PC-9 (cell line): ENCODE measurements around the gene PPP1CB.

Experiments
- EZH2 ChIP-seq: fragments of 200-600 bp; sonication (generic); IDR thresholded peaks from 2 replicates; pipeline ENCODE4 v1.8.0; 2017; ENCODE audit warnings: antibody characterized with exemption, low read depth
- TF ChIP-seq, protein P1 (sequence below): fragments of 200-600 bp; sonication (generic); conservative IDR thresholded peaks from 2 replicates; pipeline ENCODE4 v1.6.1; 2017; ENCODE audit warnings: mixed run types, antibody characterized with exemption, mild to moderate bottlenecking, moderate library complexity

DNA sequence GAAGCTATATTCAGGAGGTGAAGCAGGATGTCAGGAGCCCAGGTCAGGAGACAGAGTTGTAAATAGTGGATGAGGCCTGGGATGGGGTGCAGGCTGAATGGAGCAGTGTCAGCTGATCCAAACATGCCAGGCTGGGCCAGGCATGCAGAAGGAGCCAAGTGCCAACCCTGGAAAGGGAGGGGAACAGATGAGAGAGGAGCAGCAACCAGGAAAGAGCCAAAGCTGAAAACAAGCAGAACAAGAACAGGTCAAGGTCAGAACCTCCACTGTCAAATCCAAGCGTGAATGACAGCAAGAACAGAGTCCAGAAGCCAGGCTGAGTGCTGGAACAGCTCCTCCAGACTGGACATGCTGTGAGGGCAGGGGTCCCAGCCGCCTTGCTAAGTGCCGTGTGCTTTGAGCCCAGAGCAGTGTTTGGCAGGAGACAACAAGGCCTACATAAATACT, 49.2 kb upstream of the PPP1CB start:
- TF ChIP-seq, protein P1, sequence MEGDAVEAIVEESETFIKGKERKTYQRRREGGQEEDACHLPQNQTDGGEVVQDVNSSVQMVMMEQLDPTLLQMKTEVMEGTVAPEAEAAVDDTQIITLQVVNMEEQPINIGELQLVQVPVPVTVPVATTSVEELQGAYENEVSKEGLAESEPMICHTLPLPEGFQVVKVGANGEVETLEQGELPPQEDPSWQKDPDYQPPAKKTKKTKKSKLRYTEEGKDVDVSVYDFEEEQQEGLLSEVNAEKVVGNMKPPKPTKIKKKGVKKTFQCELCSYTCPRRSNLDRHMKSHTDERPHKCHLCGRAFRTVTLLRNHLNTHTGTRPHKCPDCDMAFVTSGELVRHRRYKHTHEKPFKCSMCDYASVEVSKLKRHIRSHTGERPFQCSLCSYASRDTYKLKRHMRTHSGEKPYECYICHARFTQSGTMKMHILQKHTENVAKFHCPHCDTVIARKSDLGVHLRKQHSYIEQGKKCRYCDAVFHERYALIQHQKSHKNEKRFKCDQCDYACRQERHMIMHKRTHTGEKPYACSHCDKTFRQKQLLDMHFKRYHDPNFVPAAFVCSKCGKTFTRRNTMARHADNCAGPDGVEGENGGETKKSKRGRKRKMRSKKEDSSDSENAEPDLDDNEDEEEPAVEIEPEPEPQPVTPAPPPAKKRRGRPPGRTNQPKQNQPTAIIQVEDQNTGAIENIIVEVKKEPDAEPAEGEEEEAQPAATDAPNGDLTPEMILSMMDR, result no peak
- no peak for TF ChIP-seq EZH2
